Measurements from ENCODE around the gene NUDT11.

DNA sequence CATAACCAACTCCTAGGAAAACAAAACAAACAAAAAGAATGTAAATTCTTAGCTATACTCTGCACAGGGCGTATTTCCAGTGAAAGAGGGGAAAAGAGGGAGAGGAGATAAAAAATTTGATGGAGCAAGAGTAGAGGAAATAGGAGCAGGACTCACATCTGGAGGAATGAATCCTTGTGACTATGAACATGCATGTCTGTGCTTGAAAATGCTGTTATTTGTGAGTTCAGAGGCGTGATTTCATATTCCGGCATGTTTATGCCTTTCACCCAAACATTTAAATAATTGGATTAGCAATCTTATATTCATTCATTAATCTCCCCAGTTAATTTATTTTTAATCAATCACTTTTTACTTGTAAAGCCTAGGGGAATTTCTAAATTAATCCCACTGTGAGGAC is 11.2 kb upstream of the NUDT11 start:
- TF ChIP-seq CTCF (IDR thresholded peaks at IDR 0.05; ENCODE audit: low read depth, low read length), result no peak
- TF ChIP-seq, protein P1, sequence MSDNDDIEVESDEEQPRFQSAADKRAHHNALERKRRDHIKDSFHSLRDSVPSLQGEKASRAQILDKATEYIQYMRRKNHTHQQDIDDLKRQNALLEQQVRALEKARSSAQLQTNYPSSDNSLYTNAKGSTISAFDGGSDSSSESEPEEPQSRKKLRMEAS (IDR thresholded peaks at IDR 0.05; ENCODE audit: low read depth, low read length), result no peak
- TF ChIP-seq POLR2A (IDR thresholded peaks at IDR 0.05; ENCODE audit: extremely low read depth, insufficient read length), result no peak
- TF ChIP-seq MYC (IDR thresholded peaks at IDR 0.05; ENCODE audit: low read depth, low read length), result no peak
